NCI-H524 (cell line): ENCODE results near the gene CA12.
A peak's percentile ranks its signal among the peaks of the same experiment; 100 is the strongest.

Experiments used
- DNase-seq, 2 experiments: peaks; one replicate each; lab custom pipeline; 2025; lab: John Stamatoyannopoulos, UW

Gene CA12

DNA sequence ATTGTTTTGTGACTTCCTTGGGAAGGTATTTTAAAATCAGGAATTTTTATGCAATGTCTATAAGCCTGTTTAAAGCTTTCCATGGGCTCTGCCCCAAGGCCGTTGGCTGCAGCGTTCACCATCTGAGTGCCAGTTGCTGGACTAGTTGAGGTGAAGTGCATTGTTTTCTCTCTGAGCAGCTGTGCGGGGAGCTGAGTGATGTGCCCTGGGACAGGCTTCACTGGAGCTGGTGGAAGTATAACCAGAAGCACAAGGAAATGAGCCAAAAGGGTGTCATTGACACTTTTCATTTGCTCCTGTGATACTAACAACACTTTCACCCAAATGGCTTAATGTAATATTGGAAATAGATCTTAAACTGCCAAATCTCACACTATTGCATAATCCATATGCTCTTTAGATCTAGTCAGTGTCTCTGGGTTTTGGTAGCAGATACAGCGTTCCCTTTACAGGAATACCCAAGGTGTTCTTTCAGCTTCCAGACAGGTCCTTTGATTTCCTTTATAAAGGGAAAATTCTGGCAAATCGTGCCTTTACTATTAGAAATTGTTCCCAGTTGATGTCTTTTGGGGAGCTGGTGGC lies 75.1 kb downstream of the CA12 start:
- DNase-seq = peak in 1 of 2 experiments; percentile 46

GRCh38 chr15:63305260-63305659 lies 76.4 kb downstream of the CA12 start:
- no peak for DNase-seq

DNA sequence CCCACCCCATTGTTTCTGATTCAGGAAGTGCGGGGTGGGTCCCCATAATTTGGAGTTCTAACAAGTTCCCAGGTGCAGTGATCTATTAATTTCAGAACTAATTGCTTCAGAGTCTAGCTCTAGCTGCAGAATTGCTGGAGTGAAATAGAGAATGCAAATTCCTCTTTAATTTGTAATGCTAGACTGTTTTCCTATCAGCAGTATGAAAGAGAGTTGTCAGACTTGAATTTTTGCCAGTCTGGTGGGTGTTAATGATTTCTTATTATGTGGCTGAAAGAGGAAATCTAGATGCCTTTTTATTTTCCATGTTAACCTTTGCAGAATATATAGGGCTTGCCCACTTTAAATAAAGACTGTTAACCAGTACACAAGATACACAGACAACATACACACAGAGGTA lies 80.6 kb downstream of the CA12 start:
- no peak for DNase-seq

- DNase-seq = no peak
Measured at GRCh38 chr15:63299943-63300575, 81.6 kb downstream of the CA12 start.

DNA sequence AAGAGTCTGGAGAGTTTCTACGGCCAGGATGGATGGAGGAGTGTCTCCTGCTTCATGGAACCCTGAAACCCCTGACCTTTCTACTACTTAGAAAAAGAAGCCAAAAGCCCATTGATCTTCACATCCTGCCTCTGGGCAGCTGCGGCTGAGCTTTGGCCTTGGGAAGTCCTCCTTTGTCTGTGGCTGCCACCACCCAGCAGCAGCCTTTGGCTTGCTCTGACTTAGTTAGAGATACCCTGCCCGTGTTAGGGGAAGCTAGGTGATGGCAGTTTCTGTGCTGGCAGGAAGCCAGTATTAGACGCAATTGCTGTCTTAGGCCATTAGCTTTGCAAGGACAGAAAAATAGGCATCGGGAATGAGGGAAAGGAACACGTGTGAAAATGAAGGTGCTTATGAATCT lies 85.5 kb downstream of the CA12 start:
- no peak for DNase-seq

DNA sequence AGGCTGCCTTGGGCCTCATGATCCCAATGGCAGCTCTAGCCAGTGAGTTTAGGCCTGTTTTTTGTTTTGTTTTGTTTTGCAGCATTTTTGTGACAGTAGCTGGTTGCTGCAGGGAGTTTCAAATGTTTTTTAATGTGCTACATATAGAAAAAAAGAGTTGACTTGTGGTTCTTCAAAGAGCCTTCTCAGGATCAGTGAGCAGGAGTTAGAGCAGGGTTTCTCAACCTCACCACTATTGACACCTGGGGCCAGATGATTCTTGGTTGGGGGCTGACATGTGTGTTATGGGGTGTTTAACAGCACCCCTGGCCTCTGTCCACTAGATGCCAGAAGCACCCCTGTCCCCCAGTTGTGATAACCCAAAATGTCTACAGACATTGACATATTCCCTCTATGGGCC lies 86.3 kb downstream of the CA12 start:
- no peak for DNase-seq

- no peak for DNase-seq
Measured at GRCh38 chr15:63294359-63294758, 87.3 kb downstream of the CA12 start.

DNA sequence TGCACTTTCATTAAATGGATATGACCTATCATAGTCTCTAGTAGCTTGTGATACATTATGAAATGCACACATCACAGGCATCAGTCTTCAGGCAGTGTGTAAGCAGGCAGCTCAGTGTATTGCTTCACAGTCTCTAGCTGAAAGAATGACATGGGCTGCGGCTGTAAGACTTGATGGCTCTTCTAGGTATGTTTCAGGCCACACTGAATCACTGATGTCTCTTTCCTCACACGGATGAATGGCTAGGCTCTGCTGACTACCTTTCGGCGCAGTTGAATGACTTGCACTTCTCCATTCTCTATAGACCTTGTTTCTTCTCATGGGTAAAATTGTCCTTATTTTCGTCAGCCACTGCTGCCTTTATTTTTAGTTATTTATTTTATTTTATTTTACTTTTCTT lies 88.9 kb downstream of the CA12 start:
- no peak for DNase-seq

DNA sequence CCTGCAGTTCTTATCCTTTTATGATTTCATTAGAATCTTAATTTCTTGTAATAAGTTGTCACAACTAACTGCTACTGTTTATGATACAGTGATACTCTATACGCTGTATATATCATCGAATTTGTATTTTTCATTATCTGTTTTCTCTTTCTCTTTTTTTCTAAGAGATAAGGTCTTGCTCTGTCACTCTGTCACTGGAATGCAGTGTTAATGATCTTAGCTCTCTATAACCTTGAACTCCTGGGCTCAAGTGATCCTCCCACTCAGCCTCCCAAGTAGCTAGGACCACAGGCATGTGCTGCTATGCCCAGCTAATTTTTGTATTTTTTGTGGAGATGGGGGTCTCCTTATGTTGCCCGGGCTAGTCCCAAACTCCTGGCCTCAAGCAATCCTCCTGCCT lies 89.4 kb downstream of the CA12 start:
- DNase-seq = no peak

DNA sequence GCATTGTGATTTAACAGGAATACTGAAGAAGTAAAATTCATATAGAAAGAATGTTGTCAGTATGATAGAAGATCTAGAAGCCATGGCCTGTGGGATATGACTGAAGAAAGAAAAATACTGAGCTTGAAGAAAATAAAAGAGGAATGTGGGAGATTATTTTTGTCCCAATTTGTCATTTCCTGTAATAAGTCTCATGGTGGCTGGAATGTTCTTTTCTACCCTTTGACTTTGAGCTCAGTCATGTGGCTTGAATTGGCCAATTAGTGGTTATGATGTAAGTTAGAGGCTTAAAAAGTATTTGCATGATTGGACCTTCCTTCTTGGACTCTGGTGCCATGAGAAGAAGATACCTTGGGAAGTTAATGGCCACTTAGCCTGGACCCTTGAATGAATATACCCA lies 90.1 kb downstream of the CA12 start:
- no peak for DNase-seq

DNA sequence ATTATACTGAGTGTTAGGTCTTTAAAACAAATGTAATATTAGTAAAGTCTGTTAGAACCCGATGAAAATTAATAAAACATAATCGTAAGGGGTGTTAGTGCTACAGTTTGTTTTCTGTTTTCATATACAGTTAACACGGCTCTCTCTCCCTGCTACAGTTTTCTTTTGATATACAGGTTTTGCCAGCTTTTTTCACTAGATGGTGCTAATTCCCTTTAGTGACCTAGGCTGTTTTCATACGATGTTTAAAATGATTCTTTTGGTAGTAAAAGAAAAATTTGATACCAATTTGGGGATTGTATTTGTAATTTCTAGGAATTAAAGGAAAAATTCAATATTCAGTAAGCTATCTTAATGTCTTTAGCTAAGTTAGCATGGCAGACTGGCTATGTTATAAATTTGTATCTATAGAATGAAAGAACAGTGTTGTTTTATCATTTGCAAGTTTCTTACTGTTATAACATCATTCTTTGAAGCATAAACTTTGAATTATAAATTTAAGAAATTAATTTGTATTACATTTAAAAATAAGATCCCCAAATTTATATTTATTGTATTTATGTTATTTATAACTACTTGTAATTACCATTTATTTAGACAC lies 92.8 kb downstream of the CA12 start:
- DNase-seq = peak; percentile 33 to 77

GRCh38 chr15:63288342-63288741 lies 93.3 kb downstream of the CA12 start:
- DNase-seq = peak in 1 of 2 experiments; percentile 62

- peak; percentile 48 to 68 for DNase-seq
Measured at GRCh38 chr15:63287109-63287508, 94.5 kb downstream of the CA12 start.

GRCh38 chr15:63284335-63284734 lies 97.3 kb downstream of the CA12 start:
- no peak for DNase-seq

- no peak for DNase-seq
Measured at GRCh38 chr15:63283126-63283525, 98.5 kb downstream of the CA12 start.

DNA sequence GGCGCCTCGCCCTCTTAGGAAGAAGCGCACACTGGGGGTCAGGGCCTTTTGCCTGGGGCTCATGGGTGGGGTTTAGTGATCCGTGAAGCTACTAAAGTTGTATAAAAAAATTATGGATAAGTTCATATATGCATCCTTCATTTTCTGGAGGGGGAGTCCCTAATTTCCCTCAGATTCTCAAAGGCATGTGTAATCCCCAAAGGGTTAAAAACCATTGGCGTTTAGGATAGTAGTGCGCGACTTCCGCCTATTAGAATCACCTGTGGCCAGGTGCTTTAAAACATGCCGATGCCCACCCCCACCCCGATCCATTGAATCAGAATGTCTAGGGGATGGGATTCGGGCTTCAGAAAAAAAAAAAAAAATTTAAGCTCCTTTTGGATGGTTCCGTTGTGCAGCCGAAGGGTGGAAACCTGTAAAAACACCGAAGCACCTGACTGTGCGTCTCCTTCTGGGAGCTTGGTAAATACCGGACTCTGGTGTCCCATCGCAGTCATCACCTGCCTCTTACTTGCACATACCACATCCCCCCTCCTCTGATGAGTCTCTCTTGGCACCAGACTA lies 103.7 kb downstream of the CA12 start:
- DNase-seq = no peak

- peak; percentile 77 to 80 for DNase-seq
Measured at GRCh38 chr15:63277038-63277892, 104.4 kb downstream of the CA12 start, which contains the start of gene APH1B. Gene APH1B, plus strand, starts transcription at chr15:63277605. Its CDS starts 19 bp downstream, at chr15:63277624.

DNA sequence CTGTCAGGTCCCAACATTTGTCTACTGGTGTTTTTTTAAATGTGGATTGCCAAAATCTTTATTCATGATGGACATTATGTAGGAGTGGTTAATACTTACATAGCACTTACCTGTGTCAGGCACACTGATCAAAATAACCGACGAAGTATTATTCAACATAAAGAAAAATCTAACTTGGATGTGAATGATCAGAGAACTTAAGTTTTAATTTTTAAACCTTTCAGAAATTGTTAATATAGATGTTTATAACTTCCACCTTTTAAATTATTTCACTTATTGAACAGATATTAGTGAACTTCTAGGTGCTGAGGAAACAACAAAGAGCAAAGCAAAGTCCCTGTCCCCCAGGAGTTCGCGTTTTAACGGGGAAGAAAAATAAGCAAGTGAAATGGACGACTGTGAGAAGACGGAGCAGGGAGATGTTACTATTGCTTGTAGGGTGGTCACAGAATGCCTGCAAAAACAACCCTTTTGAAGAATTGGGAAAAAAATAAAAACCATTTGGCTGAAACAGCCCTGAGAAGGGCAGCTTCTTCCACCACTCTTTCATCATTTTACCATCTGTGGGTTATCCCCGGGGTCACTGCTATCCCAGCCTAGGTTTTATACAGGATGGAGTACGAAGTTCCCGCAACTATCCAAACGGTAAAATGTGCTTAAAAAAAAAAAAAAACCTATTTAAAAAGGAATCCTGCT lies 105.2 kb downstream of the CA12 start:
- no peak for DNase-seq

DNA sequence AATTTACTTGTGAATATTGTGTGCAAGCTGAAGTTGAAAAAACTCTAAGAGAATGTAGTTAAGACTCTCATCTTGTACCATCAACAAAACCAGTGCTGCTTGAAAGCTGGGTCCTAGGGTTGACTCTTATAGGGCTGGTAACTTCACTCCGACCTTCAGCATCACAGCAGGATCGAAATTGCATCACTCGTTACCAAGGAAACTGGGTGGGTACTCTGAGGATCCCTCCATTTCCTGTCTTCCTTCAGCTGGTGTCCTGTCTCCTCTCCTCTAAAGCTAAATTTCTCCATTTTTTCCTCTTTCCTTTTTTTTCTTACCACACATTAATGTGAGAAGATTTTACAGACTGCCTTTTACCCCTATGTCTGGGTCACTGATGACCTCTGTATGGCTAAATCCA lies 107.2 kb downstream of the CA12 start:
- no peak for DNase-seq
